Liver (tissue), 9 donors: ENCODE data around the gene C5. TPM values are rescaled to one million over a fixed set of nuclear protein-coding genes. Genes with fewer than 3 reads are reported as not detected.

Experiments used
- DNase-seq: peaks from one replicate; pipeline ENCODE4 v3.0.0-alpha.2; 2017; ENCODE audit warnings: low spot score
- H3K27ac ChIP-seq, 2 donors: one replicate each; pipeline ENCODE4 v1.7.0; 2013; ENCODE audit warnings: inconsistent platforms in 2 of 2, low read length in 2 of 2, control low read depth in 1 of 2, low read depth in 1 of 2, mild to moderate bottlenecking in 1 of 2
- H3K27me3 ChIP-seq, 4 donors: one replicate each; pipeline versions ENCODE4 v1.6.1 to v1.7.0; 2013; ENCODE audit warnings: low read length in 3 of 4, inconsistent platforms in 1 of 4, mild to moderate bottlenecking in 1 of 4, moderate library complexity in 1 of 4; ENCODE audit not compliant: control insufficient read depth in 4 of 4, insufficient read depth in 4 of 4
- H3K36me3 ChIP-seq, 4 donors: one replicate each; pipeline versions ENCODE4 v1.6.1 to v1.7.0; 2013; ENCODE audit warnings: low read length in 3 of 4, mild to moderate bottlenecking in 3 of 4, low read depth in 1 of 4, moderate library complexity in 1 of 4; ENCODE audit not compliant: control insufficient read depth in 4 of 4, insufficient read depth in 3 of 4
- H3K4me1 ChIP-seq, 4 donors: one replicate each; pipeline versions ENCODE4 v1.6.1 to v1.7.0; 2013; ENCODE audit warnings: low read length in 3 of 4, mild to moderate bottlenecking in 3 of 4, moderate library complexity in 1 of 4; ENCODE audit not compliant: control insufficient read depth in 4 of 4, insufficient read depth in 4 of 4
- H3K4me3 ChIP-seq, 3 donors: one replicate each; pipeline versions ENCODE4 v1.6.1 to v1.7.0; 2013; ENCODE audit warnings: low read length in 3 of 3, control low read depth in 1 of 3, low read depth in 1 of 3, mild to moderate bottlenecking in 1 of 3
- H3K9ac ChIP-seq, 2 donors: one replicate each; pipeline ENCODE4 v1.7.0; 2013; ENCODE audit warnings: low read length in 2 of 2, mild to moderate bottlenecking in 2 of 2, moderate library complexity in 2 of 2, control low read depth in 1 of 2, low read depth in 1 of 2
- H3K9me3 ChIP-seq, 4 donors: one replicate each; pipeline versions ENCODE4 v1.6.1 to v1.7.0; 2013; ENCODE audit warnings: low read length in 3 of 4; ENCODE audit not compliant: control insufficient read depth in 4 of 4
- CTCF ChIP-seq: fragments of 150-350 bp; IDR thresholded peaks from 2 replicates; pipeline ENCODE4 v1.5.1; 2017; ENCODE audit warnings: improper control_type of control experiment, low read depth, low read length; ENCODE audit not compliant: missing input control
- EGR1 ChIP-seq, 2 donors: IDR thresholded peaks; 2 replicates each; pipeline ENCODE4 v1.6.1; 2016 to 2018; ENCODE audit warnings: antibody characterized with exemption in 2 of 2, low read depth in 2 of 2
- FOXA1 ChIP-seq: IDR thresholded peaks from 2 replicates; pipeline ENCODE4 v1.6.1; 2016; ENCODE audit warnings: antibody characterized with exemption
- FOXA2 ChIP-seq: IDR thresholded peaks from 2 replicates; pipeline ENCODE4 v1.6.1; 2016; ENCODE audit warnings: antibody characterized with exemption
- GABPA ChIP-seq, 2 donors: IDR thresholded peaks in 1 of 2; conservative IDR thresholded peaks in 1 of 2; 2 replicates each; pipeline ENCODE4 v1.6.1; 2016; ENCODE audit warnings: antibody characterized with exemption in 2 of 2, mild to moderate bottlenecking in 1 of 2, moderate library complexity in 1 of 2
- HNF4A ChIP-seq, 2 donors: conservative IDR thresholded peaks; 2 replicates each; pipeline ENCODE4 v1.6.1; 2016; ENCODE audit warnings: antibody characterized with exemption in 2 of 2, mild to moderate bottlenecking in 2 of 2
- HNF4G ChIP-seq: IDR thresholded peaks from 2 replicates; pipeline ENCODE4 v1.6.1; 2016; ENCODE audit warnings: antibody characterized with exemption
- JUND ChIP-seq, 2 donors: IDR thresholded peaks; 2 replicates each; pipeline ENCODE4 v1.6.1; 2016; ENCODE audit warnings: antibody characterized with exemption in 2 of 2
- MAX ChIP-seq: IDR thresholded peaks from 2 replicates; pipeline ENCODE4 v1.6.1; 2016; ENCODE audit warnings: antibody characterized with exemption
- NR2F2 ChIP-seq: IDR thresholded peaks from 2 replicates; pipeline ENCODE4 v1.6.1; 2016; ENCODE audit warnings: antibody characterized with exemption
- RAD21 ChIP-seq, 2 donors: IDR thresholded peaks; 2 replicates each; pipeline ENCODE4 v1.6.1; 2016; ENCODE audit warnings: antibody characterized with exemption in 2 of 2, mild to moderate bottlenecking in 2 of 2
- REST ChIP-seq: IDR thresholded peaks from 2 replicates; pipeline ENCODE4 v1.6.1; 2016; ENCODE audit warnings: antibody characterized with exemption, mild to moderate bottlenecking
- RXRA ChIP-seq, 2 donors: IDR thresholded peaks; 2 replicates each; pipeline ENCODE4 v1.6.1; 2017 to 2018; ENCODE audit warnings: antibody characterized with exemption in 2 of 2, mild to moderate bottlenecking in 1 of 2
- SP1 ChIP-seq: IDR thresholded peaks from 2 replicates; pipeline ENCODE4 v1.6.1; 2018; ENCODE audit warnings: antibody characterized with exemption, mild to moderate bottlenecking
- TAF1 ChIP-seq: conservative IDR thresholded peaks from 2 replicates; pipeline ENCODE4 v1.6.1; 2016; ENCODE audit warnings: antibody characterized with exemption, mild to moderate bottlenecking
- YY1 ChIP-seq: IDR thresholded peaks from 2 replicates; pipeline ENCODE4 v1.6.1; 2016; ENCODE audit warnings: antibody characterized with exemption, mild to moderate bottlenecking
- ZBTB33 ChIP-seq: IDR thresholded peaks from 2 replicates; pipeline ENCODE4 v1.6.1; 2016; ENCODE audit warnings: antibody characterized with exemption
- WGBS: extraction: QIAGEN DNeasy Blood & Tissue Kit; methylation state at CpG from one replicate; pipeline ENCODE4 v1.1.7; 2013; 5-methylcytosine and 5-hydroxymethylcytosine counted together
- polyA plus RNA-seq, 2 donors: library from polyadenylated mRNA; stranded (reverse) in 1 of 2; unstranded in 1 of 2; fragments of 200-250 nt in 1 of 2; fragments of >200 nt in 1 of 2; fragmentation: Nextera tagmentation in 1 of 2; extraction: Ambion mirVana in 1 of 2; gene quantifications; one replicate each; pipeline versions ENCODE4 v1.2.1 to v1.2.3, GENCODE V29; 2013 to 2015
- total RNA-seq, 2 donors: library from RNA; depleted of rRNA; stranded (reverse); fragments of >200 nt; gene quantifications; one replicate each; pipeline ENCODE4 v1.2.3, GENCODE V29; 2014
- TF ChIP-seq, protein P1 (sequence below): IDR thresholded peaks from 2 replicates; pipeline ENCODE4 v1.6.1; 2016; ENCODE audit warnings: antibody characterized with exemption
- donor health status: healthy.
- donor health status: healthy.
- donor health status: healthy.
- donor health status: healthy.
- donor health status: healthy.

The C5 gene
- total and polyA plus RNA-seq, 4 donors = 127 to 485 (median 361) TPM

DNA sequence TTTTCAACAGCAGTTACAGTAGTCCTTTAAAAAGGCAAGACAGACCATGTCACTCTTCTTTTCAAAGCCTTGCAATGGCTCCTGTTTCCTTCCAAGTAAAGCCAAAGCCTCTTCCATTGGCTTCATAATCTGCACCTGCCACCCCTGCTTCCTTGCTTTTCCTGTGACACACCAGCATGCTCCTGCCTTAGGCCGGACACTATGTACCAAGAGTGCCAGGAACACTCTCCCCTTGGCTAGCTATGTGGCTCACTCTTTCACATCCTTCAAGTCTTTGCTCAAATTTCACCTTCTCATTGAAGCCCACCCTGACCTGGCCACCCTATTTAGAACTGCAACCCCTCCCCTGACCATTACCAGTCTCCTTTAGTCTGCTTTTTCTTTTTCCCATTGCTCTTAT is 101.3 kb downstream of the C5 start:
- Histone ChIP-seq H3K27me3 (no peaks in the 10 kb centered on the region), H3K9me3 (no peaks in the 10 kb centered on the region), H3K4me1 (peaks cover 0 to 8% (median 3%) of the 10 kb centered on the region in 4 donors), H3K36me3 (peaks cover 4 to 29% (median 27%) of the 10 kb centered on the region in 4 donors), H3K4me3 (no peak overlapping the region), H3K27ac (no peak overlapping the region), H3K9ac (no peak overlapping the region)
- WGBS = 98% methylated on average over 1 of the region's 1 CpG
- no peak for DNase-seq
- TF ChIP-seq JUND (IDR thresholded peaks at IDR 0.05) (no peak), REST (no peak), SP1 (no peak), RXRA (IDR thresholded peaks at IDR 0.05) (no peak), ZBTB33 (no peak), GABPA (IDR thresholded peaks at IDR 0.05 in 1 of 2, conservative IDR thresholded peaks at IDR 0.05 in 1 of 2) (no peak), MAX (no peak), NR2F2 (no peak), HNF4A (conservative IDR thresholded peaks at IDR 0.05) (no peak), HNF4G (no peak), RAD21 (IDR thresholded peaks at IDR 0.05) (no peak), FOXA2 (no peak), YY1 (no peak)
- TF ChIP-seq, protein P1, sequence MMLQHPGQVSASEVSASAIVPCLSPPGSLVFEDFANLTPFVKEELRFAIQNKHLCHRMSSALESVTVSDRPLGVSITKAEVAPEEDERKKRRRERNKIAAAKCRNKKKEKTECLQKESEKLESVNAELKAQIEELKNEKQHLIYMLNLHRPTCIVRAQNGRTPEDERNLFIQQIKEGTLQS = no peak

DNA sequence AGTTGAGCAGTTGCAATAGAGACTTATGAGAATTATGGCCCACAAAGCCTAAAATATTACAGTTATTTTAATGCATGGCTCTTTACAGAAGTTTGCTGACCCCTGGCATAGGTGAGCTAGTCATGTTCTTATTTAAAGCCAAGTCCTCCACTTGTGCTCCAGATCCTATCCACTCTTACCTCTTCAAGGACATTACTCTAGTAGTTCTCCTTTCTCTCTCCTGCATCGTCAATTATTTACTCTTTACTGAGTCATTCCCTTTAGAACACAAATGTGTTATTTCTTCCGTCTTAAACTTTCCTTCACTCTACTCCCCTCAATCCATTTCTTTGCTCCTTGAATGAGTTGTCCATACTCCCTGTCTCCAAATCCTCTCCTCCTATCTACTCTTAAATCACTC is 102.9 kb downstream of the C5 start:
- Histone ChIP-seq H3K4me1 (peaks cover 0 to 17% (median 12%) of the 10 kb centered on the region in 4 donors), H3K27me3 (no peaks in the 10 kb centered on the region), H3K9ac (no peak overlapping the region), H3K9me3 (no peaks in the 10 kb centered on the region), H3K4me3 (no peak overlapping the region), H3K36me3 (peaks cover 2 to 16% (median 14%) of the 10 kb centered on the region in 4 donors), H3K27ac (no peak overlapping the region)
- WGBS = 87% methylated on average over 2 of the region's 2 CpGs
- DNase-seq = no peak
- no peak for TF ChIP-seq TAF1
- TF ChIP-seq GABPA (IDR thresholded peaks at IDR 0.05 in 1 of 2, conservative IDR thresholded peaks at IDR 0.05 in 1 of 2) = no peak
- no peak for TF ChIP-seq SP1
- no peak for TF ChIP-seq HNF4G
- TF ChIP-seq, protein P1 = no peak
- no peak for TF ChIP-seq FOXA2
- TF ChIP-seq EGR1 (IDR thresholded peaks at IDR 0.05; ENCODE audit: low read depth in 2 of 2) = no peak
- no peak for TF ChIP-seq JUND (IDR thresholded peaks at IDR 0.05)
- no peak for TF ChIP-seq FOXA1
- no peak for TF ChIP-seq RXRA (IDR thresholded peaks at IDR 0.05)
- TF ChIP-seq HNF4A (conservative IDR thresholded peaks at IDR 0.05) = no peak
- TF ChIP-seq RAD21 (IDR thresholded peaks at IDR 0.05) = no peak
- no peak for TF ChIP-seq REST
- no peak for TF ChIP-seq CTCF
- TF ChIP-seq NR2F2 = no peak
- no peak for TF ChIP-seq YY1
